Thoracic aorta (tissue), 2 donors: ENCODE results near the gene ECD. TPM values are rescaled to one million over a fixed set of nuclear protein-coding genes. Genes with fewer than 3 reads are reported as not detected.

ENCODE experiments used
- ATAC-seq: fragments of 150-250 bp; one replicate; pipeline ENCODE4 v1.8.0; 2017; ENCODE audit warnings: low read depth; ENCODE audit not compliant: insufficient number of reproducible peaks, low FRiP score
- DNase-seq: peaks from one replicate; pipeline ENCODE4 v3.0.0-alpha.2; 2020; ENCODE audit warnings: low spot score
- H3K27ac ChIP-seq, 2 donors: fragments of 200-600 bp; sonication (generic); 1 replicate in 1 of 2; 2 replicates in 1 of 2; pipeline ENCODE4 v1.5.1; 2016; ENCODE audit warnings: mild to moderate bottlenecking in 2 of 2, moderate library complexity in 2 of 2
- H3K27me3 ChIP-seq: fragments of 200-600 bp; sonication (generic); replicated peaks from 2 replicates; pipeline ENCODE4 v1.6.0; 2016; ENCODE audit warnings: mild to moderate bottlenecking; ENCODE audit not compliant: insufficient read depth
- H3K36me3 ChIP-seq: fragments of 200-600 bp; sonication (generic); one replicate; pipeline ENCODE4 v1.5.1; 2016
- H3K4me1 ChIP-seq, 2 donors: fragments of 200-600 bp; sonication (generic); 1 replicate in 1 of 2; 2 replicates in 1 of 2; pipeline versions ENCODE4 v1.5.1 to v1.6.0; 2016; ENCODE audit warnings: low read depth in 2 of 2, mild to moderate bottlenecking in 1 of 2; ENCODE audit not compliant: control insufficient read depth in 1 of 2
- H3K4me3 ChIP-seq: fragments of 200-600 bp; sonication (generic); 2 replicates; pipeline ENCODE4 v1.5.1; 2016; ENCODE audit warnings: mild to moderate bottlenecking
- H3K9me3 ChIP-seq: fragments of 200-600 bp; sonication (generic); 2 replicates; pipeline ENCODE4 v1.5.1; 2016
- total RNA-seq, 2 donors: library from RNA; depleted of rRNA; stranded (reverse); fragments of >200 nt; gene quantifications; one replicate each; pipeline versions ENCODE4 v1.1.0 to v1.2.3, GENCODE V29; 2016
- TF ChIP-seq, protein P1 (sequence below): fragments of 200-600 bp; sonication (generic); IDR thresholded peaks from one replicate; pipeline ENCODE4 v1.5.1; 2019; ENCODE audit warnings: antibody characterized with exemption

The ECD gene
- total RNA-seq, 2 donors from 2014 or later: 34.8 to 39.2 TPM

DNA sequence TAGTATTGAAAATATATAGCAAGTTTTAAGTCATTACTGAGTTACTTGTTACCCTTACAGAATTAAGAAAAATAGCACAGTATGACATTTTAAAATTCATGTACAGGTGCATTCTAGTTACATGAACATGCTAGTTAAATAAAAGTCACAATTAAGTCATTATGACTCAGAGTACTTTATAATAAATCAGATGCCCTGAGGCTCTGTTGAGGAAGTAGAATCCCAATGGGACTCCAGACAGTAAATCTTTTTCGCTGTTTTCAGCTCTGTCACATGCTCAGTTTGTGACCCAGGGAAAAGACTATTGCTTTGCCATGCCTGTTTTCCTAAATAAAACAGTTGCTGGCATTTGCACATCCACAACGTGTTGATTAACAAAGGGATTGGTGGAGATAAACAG is 36.5 kb downstream of the ECD start:
- Histone ChIP-seq H3K27ac (no peak overlapping the region), H3K4me3 (no peak overlapping the region)

DNA sequence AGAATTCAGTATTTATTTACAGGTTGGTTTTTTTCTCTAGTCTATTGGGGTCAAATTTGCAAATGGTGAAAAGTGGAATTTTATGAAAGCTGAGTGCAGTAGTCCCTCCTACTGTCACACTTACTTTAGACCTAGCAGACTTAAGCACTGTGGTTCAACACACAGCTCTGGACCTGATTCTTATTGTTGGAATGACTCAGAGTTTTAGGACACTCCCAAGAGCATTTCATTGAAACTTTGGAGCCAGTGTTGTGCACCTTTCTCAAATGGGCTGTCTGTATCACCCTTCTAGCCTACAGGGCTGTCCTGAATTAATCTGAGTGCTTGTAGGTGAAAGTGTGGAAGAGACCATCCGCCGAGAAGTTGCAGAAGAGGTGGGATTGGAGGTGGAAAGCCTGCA is 41.5 kb downstream of the ECD start:
- ATAC-seq: no peak
- peaks cover 36% of the 10 kb centered on the region for H3K36me3 ChIP-seq

More for the DNA sequence above, 36.5 kb downstream of the ECD start:
- H3K9me3 ChIP-seq: no peaks in the 10 kb centered on the region
- peaks cover 54% of the 10 kb centered on the region for H3K36me3 ChIP-seq
- no peaks in the 10 kb centered on the region for H3K27me3 ChIP-seq
- TF ChIP-seq, protein P1, sequence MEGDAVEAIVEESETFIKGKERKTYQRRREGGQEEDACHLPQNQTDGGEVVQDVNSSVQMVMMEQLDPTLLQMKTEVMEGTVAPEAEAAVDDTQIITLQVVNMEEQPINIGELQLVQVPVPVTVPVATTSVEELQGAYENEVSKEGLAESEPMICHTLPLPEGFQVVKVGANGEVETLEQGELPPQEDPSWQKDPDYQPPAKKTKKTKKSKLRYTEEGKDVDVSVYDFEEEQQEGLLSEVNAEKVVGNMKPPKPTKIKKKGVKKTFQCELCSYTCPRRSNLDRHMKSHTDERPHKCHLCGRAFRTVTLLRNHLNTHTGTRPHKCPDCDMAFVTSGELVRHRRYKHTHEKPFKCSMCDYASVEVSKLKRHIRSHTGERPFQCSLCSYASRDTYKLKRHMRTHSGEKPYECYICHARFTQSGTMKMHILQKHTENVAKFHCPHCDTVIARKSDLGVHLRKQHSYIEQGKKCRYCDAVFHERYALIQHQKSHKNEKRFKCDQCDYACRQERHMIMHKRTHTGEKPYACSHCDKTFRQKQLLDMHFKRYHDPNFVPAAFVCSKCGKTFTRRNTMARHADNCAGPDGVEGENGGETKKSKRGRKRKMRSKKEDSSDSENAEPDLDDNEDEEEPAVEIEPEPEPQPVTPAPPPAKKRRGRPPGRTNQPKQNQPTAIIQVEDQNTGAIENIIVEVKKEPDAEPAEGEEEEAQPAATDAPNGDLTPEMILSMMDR: no peak
- DNase-seq: no peak
- ATAC-seq: no peak
- H3K4me1 ChIP-seq: no peaks in the 10 kb centered on the region

DNA sequence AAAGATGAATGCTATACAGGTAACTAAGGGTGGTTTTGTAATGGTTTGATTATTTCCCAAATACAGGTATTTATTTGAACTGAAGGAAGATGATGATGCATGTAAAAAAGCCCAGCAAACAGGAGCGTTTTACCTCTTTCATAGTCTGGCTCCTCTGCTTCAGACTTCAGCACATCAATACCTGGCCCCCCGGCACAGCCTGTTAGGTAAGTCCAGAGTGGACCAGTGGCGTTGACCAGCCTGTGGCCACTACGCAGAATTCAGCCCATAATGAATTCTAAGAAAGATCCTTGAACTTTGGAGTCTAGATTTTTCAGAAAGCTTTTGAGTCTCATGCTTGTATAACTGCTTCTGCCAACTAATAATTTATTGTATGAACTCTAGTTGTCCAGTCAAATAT is 47.9 kb downstream of the ECD start:
- Histone ChIP-seq H3K27ac (no peak overlapping the region), H3K4me1 (peaks cover 8 to 9% of the 10 kb centered on the region in 2 donors), H3K4me3 (no peak overlapping the region), H3K9me3 (no peaks in the 10 kb centered on the region), H3K27me3 (no peaks in the 10 kb centered on the region), H3K36me3 (peaks cover 6% of the 10 kb centered on the region)
- DNase-seq (no peak), ATAC-seq (no peak)
- TF ChIP-seq, protein P1: no peak

More for the DNA sequence above, 41.5 kb downstream of the ECD start:
- no peak overlapping the region for H3K4me3 ChIP-seq
- TF ChIP-seq, protein P1: no peak
- no peaks in the 10 kb centered on the region for H3K27me3 ChIP-seq
- H3K9me3 ChIP-seq: no peaks in the 10 kb centered on the region
- no peak overlapping the region for H3K27ac ChIP-seq
- no peak for DNase-seq
- H3K4me1 ChIP-seq: no peaks in the 10 kb centered on the region

DNA sequence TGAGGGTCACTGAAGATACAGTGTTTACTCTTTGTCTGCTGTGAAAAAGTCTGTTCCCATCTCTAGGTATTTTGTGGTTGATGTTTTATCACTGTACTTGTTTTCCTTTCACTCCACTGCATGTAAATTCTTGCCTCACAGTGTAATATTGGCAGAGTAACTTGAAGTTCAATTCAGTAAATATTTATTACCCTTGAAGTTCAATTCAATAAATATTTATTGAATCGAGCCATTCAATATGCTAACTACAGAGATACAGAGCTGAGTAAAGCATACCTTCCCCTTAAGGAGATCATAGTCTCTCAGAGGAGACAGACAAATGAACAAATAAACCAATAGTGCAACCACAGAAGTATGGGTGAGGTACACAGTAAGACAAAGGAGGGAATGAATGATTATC is 48.4 kb downstream of the ECD start:
- no peak overlapping the region for H3K27ac ChIP-seq
- DNase-seq (no peak), ATAC-seq (no peak)
- H3K36me3 ChIP-seq: peaks cover 6% of the 10 kb centered on the region
- H3K9me3 ChIP-seq: no peaks in the 10 kb centered on the region
- H3K4me1 ChIP-seq: peaks cover 8 to 9% of the 10 kb centered on the region in 2 donors
- H3K27me3 ChIP-seq: no peaks in the 10 kb centered on the region
- TF ChIP-seq, protein P1: no peak
- H3K4me3 ChIP-seq: no peak overlapping the region

- Histone ChIP-seq H3K36me3 (no peaks in the 10 kb centered on the region), H3K4me3 (no peak overlapping the region), H3K9me3 (no peaks in the 10 kb centered on the region), H3K27me3 (no peaks in the 10 kb centered on the region), H3K4me1 (peaks cover 8 to 9% of the 10 kb centered on the region in 2 donors), H3K27ac (peak overlapping the region; percentile 45 to 54)
- TF ChIP-seq, protein P1: no peak
- ATAC-seq (no peak), DNase-seq (no peak)
Observed at GRCh38 chr10:73117976-73118743, 49.6 kb downstream of the ECD start.
